ENCODE results near the gene PSEN1.
A peak's percentile ranks its signal among the peaks of the same experiment; 100 is the strongest.

The PSEN1 gene

GRCh38 chr14:73238941-73239340 is 102.6 kb downstream of the PSEN1 start:
- no peak overlapping the region for H2AK5ac ChIP-seq (ENCODE audit: low read depth, low read length)
- H2BK15ac ChIP-seq (ENCODE audit: low read length): no peak overlapping the region
- DNase-seq (ENCODE audit: low spot score): no peak
- no peak overlapping the region for H2BK120ac ChIP-seq (ENCODE audit: low read depth, low read length)
- peaks cover 0 to 4% of the 10 kb centered on the region in 2 donors for H3K36me3 ChIP-seq (replicated peaks in 1 of 2; ENCODE audit: control insufficient read depth in 2 of 2, insufficient read depth in 2 of 2, low read length in 2 of 2)
- H3K4me1 ChIP-seq (ENCODE audit: control insufficient read depth in 2 of 2, insufficient read depth in 1 of 2, low read depth in 1 of 2, low read length in 2 of 2): peaks cover 31 to 40% of the 10 kb centered on the region in 2 donors
- H4K8ac ChIP-seq (ENCODE audit: low read depth, low read length): no peak overlapping the region
- no peak overlapping the region for H3K27ac ChIP-seq (replicated peaks; ENCODE audit: low read length)
- peaks cover 6% of the 10 kb centered on the region for H3K79me1 ChIP-seq (ENCODE audit: low read depth, low read length)
- peak overlapping the region; percentile 73 for H3K18ac ChIP-seq (ENCODE audit: low read length)
- no peak overlapping the region for H2BK5ac ChIP-seq (ENCODE audit: low read length)
- no peak overlapping the region for H2AFZ ChIP-seq (ENCODE audit: low read length)
- peaks cover 0 to 52% (median 7%) of the 10 kb centered on the region in 3 experiments for H3K27me3 ChIP-seq (ENCODE audit: control insufficient read depth in 3 of 3, insufficient read depth in 3 of 3, low read depth in 1 of 3, low read length in 3 of 3)
- peak overlapping the region in 1 of 2 donors; percentile 52 for H3K4me3 ChIP-seq (ENCODE audit: low read length in 2 of 2)
- H3K14ac ChIP-seq (ENCODE audit: low read length): peak overlapping the region; percentile 42
- H3K23ac ChIP-seq (ENCODE audit: low read depth, low read length, poor library complexity): peak overlapping the region; percentile 5
- H3K9me3 ChIP-seq (replicated peaks in 1 of 2; ENCODE audit: control insufficient read depth in 2 of 2, insufficient read depth in 1 of 2, low read depth in 1 of 2, low read length in 2 of 2): no peaks in the 10 kb centered on the region
- WGBS, 2 donors (ENCODE audit: extremely low coverage in 2 of 2, insufficient read length in 2 of 2, insufficient replicate concordance in 1 of 2): no CpG with 5 or more reads among the region's 11 CpGs
- H3K4ac ChIP-seq (ENCODE audit: low read length): no peak overlapping the region
- H4K91ac ChIP-seq (ENCODE audit: low read depth, low read length, poor library complexity): no peak overlapping the region
- H2BK12ac ChIP-seq (ENCODE audit: low read length): no peak overlapping the region
- H3K9ac ChIP-seq (ENCODE audit: low read depth, low read length, poor library complexity): peak overlapping the region; percentile 75
- peak overlapping the region; percentile 28 for H3K4me2 ChIP-seq (ENCODE audit: insufficient read depth, low read length, poor library complexity, severe bottlenecking)

- Histone ChIP-seq H3K4me1 (ENCODE audit: control insufficient read depth in 2 of 2, insufficient read depth in 1 of 2, low read depth in 1 of 2, low read length in 2 of 2) (peaks cover 27 to 37% of the 10 kb centered on the region in 2 donors), H2BK15ac (ENCODE audit: low read length) (peak overlapping the region; percentile 61), H3K27ac (replicated peaks; ENCODE audit: low read length) (no peak overlapping the region), H3K4me3 (ENCODE audit: low read length in 2 of 2) (peak overlapping the region in 1 of 2 donors; percentile 4), H2AK5ac (ENCODE audit: low read depth, low read length) (peak overlapping the region; percentile 65), H3K23ac (ENCODE audit: low read depth, low read length, poor library complexity) (peak overlapping the region; percentile 87), H2AFZ (ENCODE audit: low read length) (peak overlapping the region; percentile 80), H2BK120ac (ENCODE audit: low read depth, low read length) (no peak overlapping the region), H2BK5ac (ENCODE audit: low read length) (no peak overlapping the region), H3K14ac (ENCODE audit: low read length) (no peak overlapping the region), H3K36me3 (replicated peaks in 1 of 2; ENCODE audit: control insufficient read depth in 2 of 2, insufficient read depth in 2 of 2, low read length in 2 of 2) (peaks cover 0 to 4% of the 10 kb centered on the region in 2 donors), H3K9me3 (replicated peaks in 1 of 2; ENCODE audit: control insufficient read depth in 2 of 2, insufficient read depth in 1 of 2, low read depth in 1 of 2, low read length in 2 of 2) (no peaks in the 10 kb centered on the region), H4K8ac (ENCODE audit: low read depth, low read length) (no peak overlapping the region), H3K4me2 (ENCODE audit: insufficient read depth, low read length, poor library complexity, severe bottlenecking) (peak overlapping the region; percentile 59), H4K91ac (ENCODE audit: low read depth, low read length, poor library complexity) (no peak overlapping the region), H3K79me1 (ENCODE audit: low read depth, low read length) (peaks cover 8% of the 10 kb centered on the region), H2BK12ac (ENCODE audit: low read length) (no peak overlapping the region), H3K18ac (ENCODE audit: low read length) (peak overlapping the region; percentile 82), H3K27me3 (ENCODE audit: control insufficient read depth in 3 of 3, insufficient read depth in 3 of 3, low read depth in 1 of 3, low read length in 3 of 3) (peaks cover 0 to 54% (median 7%) of the 10 kb centered on the region in 3 experiments), H3K4ac (ENCODE audit: low read length) (no peak overlapping the region), H3K9ac (ENCODE audit: low read depth, low read length, poor library complexity) (peak overlapping the region; percentile 26)
- no peak for DNase-seq (ENCODE audit: low spot score)
- no CpG with 5 or more reads among the region's 48 CpGs for WGBS, 2 donors (ENCODE audit: extremely low coverage in 2 of 2, insufficient read length in 2 of 2, insufficient replicate concordance in 1 of 2)
Observed at GRCh38 chr14:73239393-73240241, 103.3 kb downstream of the PSEN1 start.

- peaks cover 8% of the 10 kb centered on the region for H3K79me1 ChIP-seq (ENCODE audit: low read depth, low read length)
- no peak overlapping the region for H3K27ac ChIP-seq (replicated peaks; ENCODE audit: low read length)
- H2BK5ac ChIP-seq (ENCODE audit: low read length): no peak overlapping the region
- no peak overlapping the region for H3K4me3 ChIP-seq (ENCODE audit: low read length in 2 of 2)
- H2AFZ ChIP-seq (ENCODE audit: low read length): no peak overlapping the region
- H2AK5ac ChIP-seq (ENCODE audit: low read depth, low read length): peak overlapping the region; percentile 86
- peaks cover 18 to 24% of the 10 kb centered on the region in 2 donors for H3K4me1 ChIP-seq (ENCODE audit: control insufficient read depth in 2 of 2, insufficient read depth in 1 of 2, low read depth in 1 of 2, low read length in 2 of 2)
- no peak overlapping the region for H3K4ac ChIP-seq (ENCODE audit: low read length)
- DNase-seq (ENCODE audit: low spot score): no peak
- no peak overlapping the region for H3K4me2 ChIP-seq (ENCODE audit: insufficient read depth, low read length, poor library complexity, severe bottlenecking)
- H2BK120ac ChIP-seq (ENCODE audit: low read depth, low read length): no peak overlapping the region
- peak overlapping the region; percentile 53 for H2BK15ac ChIP-seq (ENCODE audit: low read length)
- H3K9ac ChIP-seq (ENCODE audit: low read depth, low read length, poor library complexity): no peak overlapping the region
- peak overlapping the region; percentile 17 for H3K23ac ChIP-seq (ENCODE audit: low read depth, low read length, poor library complexity)
- H3K14ac ChIP-seq (ENCODE audit: low read length): no peak overlapping the region
- no peak overlapping the region for H2BK12ac ChIP-seq (ENCODE audit: low read length)
- peaks cover 0 to 7% of the 10 kb centered on the region in 2 donors for H3K36me3 ChIP-seq (replicated peaks in 1 of 2; ENCODE audit: control insufficient read depth in 2 of 2, insufficient read depth in 2 of 2, low read length in 2 of 2)
- H3K27me3 ChIP-seq (ENCODE audit: control insufficient read depth in 3 of 3, insufficient read depth in 3 of 3, low read depth in 1 of 3, low read length in 3 of 3): peaks cover 0 to 60% (median 7%) of the 10 kb centered on the region in 3 experiments
- H4K91ac ChIP-seq (ENCODE audit: low read depth, low read length, poor library complexity): no peak overlapping the region
- H3K9me3 ChIP-seq (replicated peaks in 1 of 2; ENCODE audit: control insufficient read depth in 2 of 2, insufficient read depth in 1 of 2, low read depth in 1 of 2, low read length in 2 of 2): no peaks in the 10 kb centered on the region
- no peak overlapping the region for H4K8ac ChIP-seq (ENCODE audit: low read depth, low read length)
- H3K18ac ChIP-seq (ENCODE audit: low read length): no peak overlapping the region
- WGBS, 2 donors (ENCODE audit: extremely low coverage in 2 of 2, insufficient read length in 2 of 2, insufficient replicate concordance in 1 of 2): no CpG with 5 or more reads among the region's 10 CpGs
Observed at GRCh38 chr14:73240816-73241480, 104.6 kb downstream of the PSEN1 start.
